Medulla oblongata (tissue), 1 donor: Measurements from ENCODE around the gene LSAMP.
A peak's percentile ranks its signal among the peaks of the same experiment; 100 is the strongest.

Source experiments
- DNase-seq: peaks from one replicate; pipeline ENCODE4 v3.0.0-alpha.2; 2015; ENCODE audit errors: extremely low spot score

LSAMP gene

GRCh38 chr3:116018646-116019045 lies 426.6 kb downstream of the LSAMP start:
- no peak for DNase-seq

- no peak for DNase-seq
Observed at GRCh38 chr3:116015931-116016330, 429.4 kb downstream of the LSAMP start.

- DNase-seq = no peak
Observed at GRCh38 chr3:116007000-116007399, 438.3 kb downstream of the LSAMP start.

- DNase-seq = no peak
Observed at GRCh38 chr3:116005404-116005803, 439.9 kb downstream of the LSAMP start.

- no peak for DNase-seq
Observed at GRCh38 chr3:116002235-116002634, 443.1 kb downstream of the LSAMP start.

GRCh38 chr3:116001151-116001621 lies 444.1 kb downstream of the LSAMP start:
- DNase-seq = no peak

- DNase-seq = no peak
Observed at GRCh38 chr3:116000311-116000710, 445.0 kb downstream of the LSAMP start.

GRCh38 chr3:115999613-116000012 lies 445.7 kb downstream of the LSAMP start:
- DNase-seq = no peak

- peak; percentile 56 for DNase-seq
Observed at GRCh38 chr3:115999001-115999585, 446.2 kb downstream of the LSAMP start.

- no peak for DNase-seq
Observed at GRCh38 chr3:115996420-115997108, 448.7 kb downstream of the LSAMP start.

GRCh38 chr3:115990669-115991068 lies 454.6 kb downstream of the LSAMP start:
- DNase-seq = no peak

- DNase-seq = no peak
Observed at GRCh38 chr3:115989684-115990421, 455.4 kb downstream of the LSAMP start.

GRCh38 chr3:115986555-115987207 lies 458.6 kb downstream of the LSAMP start:
- no peak for DNase-seq

GRCh38 chr3:115982629-115983028 lies 462.7 kb downstream of the LSAMP start:
- no peak for DNase-seq

GRCh38 chr3:115982108-115982507 lies 463.2 kb downstream of the LSAMP start:
- no peak for DNase-seq

GRCh38 chr3:115980709-115981108 lies 464.6 kb downstream of the LSAMP start:
- DNase-seq = no peak

GRCh38 chr3:115977866-115978265 lies 467.4 kb downstream of the LSAMP start:
- DNase-seq = no peak

GRCh38 chr3:115975796-115976195 lies 469.5 kb downstream of the LSAMP start:
- no peak for DNase-seq

- no peak for DNase-seq
Observed at GRCh38 chr3:115975353-115975752, 469.9 kb downstream of the LSAMP start.

- DNase-seq = no peak
Observed at GRCh38 chr3:115974940-115975339, 470.3 kb downstream of the LSAMP start.

GRCh38 chr3:115968871-115969270 lies 476.4 kb downstream of the LSAMP start:
- no peak for DNase-seq

GRCh38 chr3:115961380-115961779 lies 483.9 kb downstream of the LSAMP start:
- peak; percentile 8 for DNase-seq
